ENCODE measurements around the gene FOLR3. TPM values are rescaled to one million over a fixed set of nuclear protein-coding genes. Genes with fewer than 3 reads are reported as not detected.
"Not testable (repeated sequence)": the region's sequence is repeated elsewhere in the genome, so short reads cannot be mapped to it uniquely, and the experiment has no call there.

FOLR3 gene
- polyA plus RNA-seq, 3 donors, result 2.2 to 3.0 (median 2.7) TPM

- DNase-seq (ENCODE audit: extremely low read depth in 1 of 11, low read depth in 9 of 11, low spot score in 4 of 11), result no peak
Observed at GRCh38 chr11:72116019-72116755, 19.3 kb upstream of the FOLR3 start.

DNA sequence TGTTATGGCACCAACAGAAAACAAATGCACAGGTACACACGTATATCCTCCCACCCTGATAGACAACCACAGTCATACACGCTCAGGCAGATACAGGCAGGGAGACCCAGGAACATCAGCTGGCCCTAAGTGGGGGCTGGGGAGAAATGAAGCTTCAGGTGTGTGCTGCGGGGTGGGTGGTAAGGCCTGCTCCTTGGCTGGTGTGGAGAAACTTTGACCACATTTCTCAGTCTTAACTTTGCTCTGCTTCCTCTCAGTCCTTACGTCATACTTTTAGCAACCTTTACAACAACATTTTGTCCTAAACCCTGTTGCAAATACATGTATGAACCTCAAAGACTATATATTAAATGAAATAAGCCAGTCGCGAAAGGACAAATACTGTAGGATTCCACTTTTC is 16.3 kb upstream of the FOLR3 start:
- no peak for DNase-seq (ENCODE audit: extremely low read depth in 1 of 11, low read depth in 9 of 11, low spot score in 4 of 11)

DNA sequence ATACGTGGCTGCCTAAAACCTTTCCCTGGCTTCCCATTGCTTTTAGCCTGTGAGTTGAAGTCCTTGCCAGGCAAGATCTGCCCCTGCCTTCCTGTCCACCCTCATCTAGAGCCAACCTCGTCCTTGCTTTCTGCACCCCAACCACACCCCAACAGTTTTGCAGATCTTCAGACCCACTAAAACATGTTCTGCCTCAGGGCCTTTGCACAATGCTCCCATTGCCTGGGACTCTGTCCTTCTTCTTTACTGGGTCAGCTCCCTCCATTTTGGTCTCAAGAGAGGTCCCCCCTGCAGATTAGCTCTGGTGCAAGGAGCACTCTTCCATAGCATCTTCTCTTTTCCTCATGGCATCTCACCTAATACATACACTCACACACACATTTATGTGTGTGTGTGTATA is 14.6 kb upstream of the FOLR3 start:
- DNase-seq (ENCODE audit: extremely low read depth in 1 of 11, low read depth in 9 of 11, low spot score in 4 of 11), result no peak

GRCh38 chr11:72122607-72123006 is 12.9 kb upstream of the FOLR3 start:
- DNase-seq (ENCODE audit: extremely low read depth in 1 of 11, low read depth in 9 of 11, low spot score in 4 of 11), result no peak

- no peak for DNase-seq (ENCODE audit: extremely low read depth in 1 of 11, low read depth in 9 of 11, low spot score in 4 of 11)
Observed at GRCh38 chr11:72123117-72123653, 12.3 kb upstream of the FOLR3 start.

GRCh38 chr11:72124046-72124445 is 11.5 kb upstream of the FOLR3 start:
- no peak for DNase-seq (ENCODE audit: extremely low read depth in 1 of 11, low read depth in 9 of 11, low spot score in 4 of 11)

DNA sequence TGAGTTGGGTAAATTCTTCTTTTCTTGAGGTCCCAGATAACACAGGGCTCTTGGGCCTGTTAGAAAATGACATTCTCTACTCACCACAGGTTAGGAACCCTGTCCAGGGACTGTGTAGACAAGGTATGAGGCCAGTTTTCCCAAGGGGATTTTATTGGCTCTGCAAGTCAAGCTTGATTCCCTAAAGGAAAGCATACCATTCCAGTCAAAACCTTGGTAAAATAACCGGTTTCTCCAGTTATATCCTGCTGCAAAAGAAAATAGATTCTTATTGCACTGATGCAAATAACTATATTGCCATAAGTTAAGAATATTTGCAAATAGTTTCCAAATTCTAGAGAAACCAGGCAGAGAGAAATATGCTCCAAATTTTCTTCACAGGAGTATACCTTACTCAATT is 9.6 kb upstream of the FOLR3 start:
- no peak for DNase-seq (ENCODE audit: extremely low read depth in 1 of 11, low read depth in 9 of 11, low spot score in 4 of 11)

GRCh38 chr11:72127923-72128322 is 7.6 kb upstream of the FOLR3 start:
- DNase-seq (ENCODE audit: extremely low read depth in 1 of 11, low read depth in 9 of 11, low spot score in 4 of 11), result no peak

GRCh38 chr11:72129381-72129780 is 6.1 kb upstream of the FOLR3 start:
- no peak for DNase-seq (ENCODE audit: extremely low read depth in 1 of 11, low read depth in 9 of 11, low spot score in 4 of 11)

DNA sequence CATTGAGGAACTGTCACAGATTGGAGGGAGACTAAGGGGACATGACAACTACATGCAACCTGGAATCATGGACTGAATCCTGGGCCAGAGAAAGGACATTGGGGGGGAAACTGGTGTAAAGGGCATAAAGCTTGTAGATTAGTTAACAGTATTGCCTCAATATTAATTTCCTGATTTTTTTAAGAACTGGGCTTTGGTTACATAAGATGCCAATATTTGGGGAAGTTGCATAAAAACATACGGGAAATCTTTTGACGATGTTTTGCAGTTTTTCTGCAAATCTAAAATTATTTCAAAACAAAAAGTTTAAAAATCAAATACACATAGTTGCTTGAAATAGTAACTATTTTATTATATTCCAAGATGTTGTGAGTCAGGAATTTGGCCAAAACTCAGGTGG is 2.9 kb upstream of the FOLR3 start:
- DNase-seq (ENCODE audit: extremely low read depth in 1 of 11, low read depth in 9 of 11, low spot score in 4 of 11), result no peak

GRCh38 chr11:72135891-72136683 is 562 bp downstream of the FOLR3 start:
- DNase-seq (ENCODE audit: extremely low read depth in 1 of 11, low read depth in 9 of 11, low spot score in 4 of 11), result no peak

DNA sequence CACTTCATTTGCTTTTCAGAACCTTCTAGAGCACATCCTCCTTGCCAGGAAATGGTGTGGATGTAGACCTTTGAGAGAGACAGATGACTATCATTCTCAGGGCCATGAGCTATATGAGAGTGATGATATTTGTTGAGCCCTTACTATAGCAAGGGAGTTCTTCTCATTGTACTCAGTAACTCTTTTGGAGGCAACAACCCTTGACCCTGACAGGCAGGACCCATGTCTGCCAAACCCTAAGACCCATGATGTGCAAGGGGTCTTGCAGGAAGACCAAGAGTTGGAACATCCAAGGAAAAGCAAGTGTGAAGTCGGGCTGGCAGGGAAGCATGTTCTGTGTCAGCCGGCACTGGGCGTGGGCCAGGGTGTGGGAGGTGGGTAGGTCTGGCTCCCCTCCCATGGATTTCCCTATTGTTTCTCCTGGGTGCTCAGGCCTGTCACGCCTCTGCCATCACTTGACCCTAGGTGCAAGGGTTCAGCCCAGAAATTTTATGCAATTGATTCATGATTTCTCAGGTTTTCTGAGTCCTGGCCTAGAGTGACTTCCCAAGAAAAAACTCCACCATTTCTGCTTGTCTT is 1.2 kb downstream of the FOLR3 start:
- no peak for DNase-seq (ENCODE audit: extremely low read depth in 1 of 11, low read depth in 9 of 11, low spot score in 4 of 11)

GRCh38 chr11:72138821-72139390 is 3.4 kb downstream of the FOLR3 start:
- DNase-seq (ENCODE audit: extremely low read depth in 1 of 11, low read depth in 9 of 11, low spot score in 4 of 11), result peak in 2 of 11 donors; percentile 2 to 20

DNA sequence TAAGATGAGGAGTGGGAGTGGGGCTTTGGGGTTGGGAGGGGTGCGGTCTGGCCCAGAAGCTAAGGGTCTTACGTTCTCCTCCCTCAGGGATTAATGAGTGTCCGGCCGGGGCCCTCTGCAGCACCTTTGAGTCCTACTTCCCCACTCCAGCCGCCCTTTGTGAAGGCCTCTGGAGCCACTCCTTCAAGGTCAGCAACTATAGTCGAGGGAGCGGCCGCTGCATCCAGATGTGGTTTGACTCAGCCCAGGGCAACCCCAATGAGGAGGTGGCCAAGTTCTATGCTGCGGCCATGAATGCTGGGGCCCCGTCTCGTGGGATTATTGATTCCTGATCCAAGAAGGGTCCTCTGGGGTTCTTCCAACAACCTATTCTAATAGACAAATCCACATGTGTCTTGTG is 4.0 kb downstream of the FOLR3 start:
- no peak for DNase-seq (ENCODE audit: extremely low read depth in 1 of 11, low read depth in 9 of 11, low spot score in 4 of 11)

GRCh38 chr11:72140661-72141060 is 5.1 kb downstream of the FOLR3 start:
- no peak for DNase-seq (ENCODE audit: extremely low read depth in 1 of 11, low read depth in 9 of 11, low spot score in 4 of 11)

DNA sequence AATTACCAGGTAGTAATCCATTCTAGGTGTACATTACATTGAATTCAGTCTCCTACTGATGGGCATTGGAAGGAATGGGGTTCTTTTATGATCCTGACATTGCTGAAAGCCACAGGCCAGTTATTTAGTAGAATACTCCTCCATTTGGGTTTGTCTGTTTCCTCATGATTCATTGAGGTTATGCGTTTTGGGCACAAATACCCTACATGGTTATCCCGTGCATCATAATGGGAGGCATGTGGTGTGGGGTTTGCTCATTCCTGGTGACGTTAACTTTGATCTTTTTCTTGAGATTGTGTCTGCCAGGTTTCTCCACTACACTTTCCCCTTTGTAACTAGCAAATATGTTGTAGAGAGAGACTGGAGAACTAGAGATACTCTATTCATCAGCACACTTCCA is 5.5 kb downstream of the FOLR3 start:
- no peak for DNase-seq (ENCODE audit: extremely low read depth in 1 of 11, low read depth in 9 of 11, low spot score in 4 of 11)

GRCh38 chr11:72142086-72142485 is 6.6 kb downstream of the FOLR3 start:
- DNase-seq (ENCODE audit: extremely low read depth in 1 of 11, low read depth in 9 of 11, low spot score in 4 of 11), result not testable (repeated sequence)

DNA sequence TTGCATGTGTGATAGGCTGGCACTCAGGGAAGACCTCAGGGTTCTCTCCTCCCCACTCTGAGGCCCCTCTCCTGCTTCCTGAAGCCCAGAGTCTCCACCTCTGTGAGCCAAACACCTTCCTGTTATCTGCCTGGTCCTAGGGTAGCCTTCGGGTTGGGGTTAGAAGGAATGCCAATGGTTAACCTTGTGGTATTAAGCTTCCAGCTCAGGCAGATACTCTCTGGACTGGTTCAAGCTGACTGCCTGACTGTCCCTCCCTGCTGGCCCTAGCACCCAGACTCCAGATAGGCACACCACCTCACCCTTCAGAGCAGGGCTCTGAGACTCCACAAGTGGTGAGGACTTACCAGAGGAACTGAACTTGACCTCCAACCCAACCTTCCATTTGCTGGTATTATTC is 7.0 kb downstream of the FOLR3 start:
- not testable (repeated sequence) for DNase-seq (ENCODE audit: extremely low read depth in 1 of 11, low read depth in 9 of 11, low spot score in 4 of 11)

GRCh38 chr11:72144807-72145565 is 9.5 kb downstream of the FOLR3 start:
- no peak for DNase-seq (ENCODE audit: extremely low read depth in 1 of 11, low read depth in 9 of 11, low spot score in 4 of 11)
